Cerebellar nuclear complex (tissue), 1 donor: ENCODE measurements around the gene NECTIN4.

Experiments
- DNase-seq, 2 experiments: peaks; one replicate each; lab custom pipeline; 2025; lab: John Stamatoyannopoulos, UW

The NECTIN4 gene

DNA sequence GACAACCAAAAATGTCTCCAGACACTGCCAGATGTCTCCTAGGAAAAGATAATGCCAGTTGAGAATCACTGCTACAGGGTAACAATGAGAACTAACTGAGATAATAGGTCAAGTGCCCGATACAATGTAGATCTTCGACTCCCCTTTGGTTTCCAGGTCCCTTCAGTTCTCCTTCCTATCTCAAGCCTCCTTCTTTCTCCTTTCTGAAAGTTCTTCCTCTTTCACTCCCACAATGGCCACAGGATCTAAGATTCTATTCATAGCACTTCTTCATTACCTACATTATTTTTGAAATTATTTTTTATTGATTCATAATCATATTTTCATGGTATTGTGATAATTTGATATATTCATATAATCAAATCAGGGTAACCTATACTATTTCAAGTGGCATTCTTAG, 22.2 kb upstream of the NECTIN4 start:
- no peak for DNase-seq

DNA sequence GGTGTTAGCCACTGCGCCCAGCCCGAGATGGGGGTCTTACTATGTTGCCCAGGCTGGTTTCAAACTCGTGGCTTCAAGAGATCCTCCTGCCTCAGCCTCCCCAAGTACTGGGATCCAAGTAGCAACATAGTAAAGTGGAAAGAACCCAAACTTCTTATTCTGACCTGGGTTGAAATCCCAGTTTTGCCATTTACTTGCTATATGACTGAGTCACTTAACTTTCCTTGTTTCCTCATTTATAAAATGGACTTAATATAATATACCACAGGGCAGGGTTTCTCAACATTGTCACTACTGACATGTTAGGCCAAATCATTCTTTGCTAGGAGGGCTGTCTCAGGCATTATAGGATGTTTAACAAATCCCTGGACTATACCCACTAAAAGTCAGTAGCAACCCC, 21.8 kb upstream of the NECTIN4 start:
- DNase-seq: no peak

DNA sequence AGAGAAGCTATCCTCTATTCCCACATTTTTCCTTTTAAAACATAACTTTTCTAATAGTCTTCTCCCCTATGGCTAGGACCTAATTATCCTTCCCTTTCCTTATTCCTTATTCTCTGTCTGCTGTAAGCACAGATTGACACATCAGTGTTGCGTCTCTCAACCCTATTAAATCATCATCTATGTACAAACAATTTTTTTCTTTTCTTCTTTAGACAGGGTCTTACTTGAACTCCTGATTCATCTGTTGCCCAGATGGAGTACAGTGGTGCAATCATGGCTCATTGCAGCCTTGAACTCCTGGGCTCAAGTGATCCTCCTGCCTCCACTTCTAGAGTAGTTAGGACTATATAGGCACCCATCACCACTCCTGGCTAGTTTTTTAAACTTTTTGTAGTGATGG, 17.1 kb upstream of the NECTIN4 start:
- no peak for DNase-seq

DNA sequence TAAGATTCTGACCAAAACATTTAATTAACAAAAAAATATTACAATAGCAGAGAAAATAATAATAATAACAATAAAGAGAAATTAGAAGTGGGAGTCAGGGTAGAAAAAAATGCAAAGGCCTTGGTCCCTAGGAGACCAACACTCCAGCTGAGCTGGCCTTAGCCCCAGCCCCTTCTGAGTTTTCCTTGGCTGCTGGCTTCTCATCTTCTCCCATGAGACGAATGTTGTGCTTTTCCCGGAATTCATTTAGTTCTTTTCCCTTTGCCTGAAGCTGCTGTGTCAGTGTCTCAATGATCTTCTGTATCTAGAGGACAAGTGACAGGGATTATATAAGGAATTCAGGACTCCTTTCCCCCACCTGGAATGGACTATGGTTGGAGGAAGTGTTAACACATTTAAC, 11.2 kb upstream of the NECTIN4 start:
- no peak for DNase-seq

DNA sequence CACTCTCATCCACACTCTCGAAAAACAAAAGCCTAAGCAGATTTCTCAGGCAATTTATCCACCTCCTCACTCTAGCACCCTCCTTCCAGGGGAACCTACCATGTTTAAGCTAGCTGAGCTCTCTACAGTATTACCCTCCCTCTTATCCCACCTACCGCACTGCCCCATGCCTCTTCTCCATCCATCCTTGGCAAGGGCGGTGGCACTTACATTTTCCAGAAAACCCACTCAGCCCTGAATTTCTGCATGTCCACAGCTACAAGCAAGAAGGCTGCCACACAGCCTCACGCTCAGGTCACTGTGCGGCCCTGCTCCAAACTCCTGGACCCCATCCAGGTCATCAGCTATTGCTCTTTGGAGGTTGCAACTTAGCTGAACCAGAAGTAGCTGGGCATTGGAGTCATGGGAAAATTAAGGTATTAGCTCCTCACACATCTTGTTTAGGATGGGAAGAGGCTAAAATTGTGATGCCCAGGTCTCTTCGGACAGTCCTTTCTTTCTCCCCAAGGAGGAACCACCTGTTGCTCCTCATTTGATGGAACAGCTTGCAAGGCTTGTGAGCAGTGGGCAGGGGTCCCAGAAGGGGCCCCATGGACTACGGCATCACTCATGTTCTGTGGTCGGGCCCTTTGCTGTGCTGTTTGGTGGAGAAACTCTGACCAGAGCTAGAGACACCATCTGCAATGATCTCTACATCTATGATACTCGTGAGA, 9.9 kb upstream of the NECTIN4 start:
- no peak for DNase-seq

DNA sequence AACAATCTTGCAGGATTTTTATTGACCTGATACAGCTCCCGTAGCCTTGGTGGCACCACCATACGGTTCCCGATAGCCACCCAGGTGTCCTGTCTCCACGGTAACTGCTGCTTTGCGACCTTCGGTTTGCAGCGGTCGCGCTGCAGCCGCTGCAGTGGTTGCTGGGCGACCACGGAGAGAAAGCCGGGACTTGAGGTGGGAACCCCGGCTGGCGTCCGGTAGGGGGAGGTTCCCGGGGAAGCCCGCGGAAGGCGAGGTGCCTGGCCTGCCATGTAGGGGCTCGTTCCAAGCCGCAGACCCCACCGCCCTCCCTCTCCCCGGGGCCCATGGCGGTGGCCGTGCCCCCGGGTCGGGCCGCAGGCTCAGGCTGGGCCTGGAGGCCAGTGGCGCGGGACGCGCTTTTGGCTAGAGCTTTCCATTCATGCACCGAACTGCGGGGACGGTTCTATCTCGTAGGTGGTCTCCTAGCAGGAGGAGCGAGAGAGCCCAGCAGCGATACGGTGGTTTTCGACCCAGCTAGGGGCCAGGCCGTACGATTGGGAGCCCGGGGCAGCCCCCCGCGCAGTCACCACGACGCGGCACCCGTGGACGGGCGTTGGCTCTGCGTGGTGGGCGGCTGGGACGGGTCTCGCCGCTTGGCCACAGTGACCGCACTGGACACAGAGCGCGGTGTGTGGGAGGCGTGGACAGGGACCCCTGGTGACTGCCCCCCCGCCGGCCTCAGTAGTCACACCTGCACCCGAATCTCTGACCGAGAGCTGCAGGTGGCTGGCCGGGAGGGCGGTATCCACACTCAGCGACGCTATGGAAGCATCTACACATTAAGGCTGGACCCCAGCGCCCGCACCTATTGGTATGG, 9.1 kb upstream of the NECTIN4 start, which contains the start of gene KLHDC9:
Gene KLHDC9, plus strand, starts transcription at position 152 of the 859 bp plus-strand sequence. Its CDS starts 175 bp downstream, at position 327.
- peak; percentile 53 to 71 for DNase-seq

DNA sequence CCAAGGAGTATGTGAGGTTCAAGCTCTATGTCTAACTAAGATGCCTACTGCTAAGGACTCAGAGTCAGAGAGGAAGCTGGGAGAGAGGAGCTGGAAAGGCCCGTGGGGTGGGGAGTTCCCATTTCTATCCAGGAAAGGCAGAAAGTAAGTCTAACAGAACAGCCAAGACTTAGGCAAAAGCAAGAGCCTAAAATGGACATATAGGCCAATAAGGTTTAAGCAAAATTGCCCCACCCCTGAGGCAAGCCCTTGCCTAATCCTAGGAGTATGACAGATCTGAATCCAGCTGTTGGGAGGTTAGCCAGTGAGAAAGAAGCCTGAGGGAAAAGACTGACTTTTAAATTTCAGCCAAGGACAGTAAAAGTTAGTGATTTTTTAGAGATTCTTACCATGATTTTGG, 7.2 kb upstream of the NECTIN4 start:
- DNase-seq: no peak

DNA sequence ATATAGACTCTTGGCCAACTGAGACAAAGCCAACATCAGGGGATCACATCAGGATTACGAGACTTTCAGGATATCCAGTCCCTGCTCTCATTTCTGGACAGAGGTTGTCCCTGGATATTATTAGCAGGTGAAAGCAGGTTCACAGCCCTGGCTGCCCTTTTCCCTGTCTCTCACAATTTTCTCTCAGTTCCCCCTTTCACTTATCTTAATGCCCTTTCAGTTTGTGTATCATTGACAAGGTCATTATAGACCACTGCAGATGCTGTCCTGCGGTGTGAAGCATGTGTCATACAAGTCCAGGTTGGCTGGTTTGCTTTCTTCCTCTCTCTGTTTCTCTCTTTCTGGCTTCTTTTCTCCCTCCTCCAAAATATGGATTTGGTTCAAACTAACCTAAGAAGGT, 6.7 kb upstream of the NECTIN4 start:
- no peak for DNase-seq

DNA sequence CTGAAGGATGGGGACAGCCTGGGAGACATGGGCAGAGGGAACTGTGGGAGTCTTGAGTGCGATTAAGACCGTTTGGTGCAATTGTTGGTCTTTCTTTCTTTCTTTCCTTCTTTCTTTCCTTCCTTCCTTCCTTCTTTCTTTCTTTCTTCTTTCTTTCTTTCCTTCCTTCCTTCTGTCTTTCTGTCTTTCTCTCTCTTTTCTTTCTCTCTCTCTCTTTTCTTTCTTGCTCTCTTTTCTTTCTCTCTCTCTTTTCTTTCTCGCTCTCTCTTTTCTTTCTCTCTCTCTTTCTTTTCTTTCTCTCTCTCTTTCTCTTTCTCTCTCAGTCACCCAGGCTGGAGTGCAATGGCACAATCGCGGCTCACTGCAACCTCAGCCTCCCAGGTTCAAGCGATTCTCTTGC, 5.9 kb upstream of the NECTIN4 start:
- no peak for DNase-seq

DNA sequence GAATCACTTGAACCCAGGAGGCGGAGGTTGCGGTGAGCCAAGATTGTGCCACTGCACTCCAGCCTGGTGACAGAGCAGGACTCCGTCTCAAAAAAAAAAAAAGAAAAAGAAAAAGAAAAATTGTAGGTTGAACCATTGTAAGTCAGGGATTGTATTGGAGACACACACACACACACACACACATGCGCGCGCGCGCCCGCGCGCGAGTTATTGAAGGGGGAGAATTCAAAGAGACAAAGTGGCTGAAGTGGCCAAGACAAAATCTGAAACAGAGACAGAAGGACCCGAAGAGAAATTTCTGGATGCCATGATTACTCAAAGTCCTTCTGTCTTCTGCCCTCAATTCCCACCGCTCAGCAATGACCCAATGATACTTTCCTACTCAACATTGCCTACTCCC, 5.1 kb upstream of the NECTIN4 start:
- no peak for DNase-seq

DNA sequence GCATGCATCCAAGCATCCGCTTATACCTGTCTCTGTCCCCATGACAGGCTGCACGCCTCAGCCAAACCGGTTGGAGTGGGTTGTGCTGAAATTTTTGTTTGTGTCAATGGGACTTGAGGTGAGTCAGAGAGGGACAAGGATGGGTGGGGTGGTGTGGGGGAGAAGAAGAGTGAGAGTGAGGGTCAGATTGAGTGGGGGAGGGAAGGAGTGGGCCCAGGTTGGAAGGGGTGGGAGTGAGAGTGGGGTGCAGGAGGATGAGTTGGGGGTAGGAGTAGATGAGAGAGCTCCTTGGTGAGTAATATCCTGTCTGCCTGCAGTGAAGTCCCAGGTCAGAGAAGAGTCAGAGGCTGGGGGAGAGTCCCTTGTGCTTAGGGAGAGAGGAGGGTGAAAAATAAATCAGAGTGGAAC, 3.3 kb upstream of the NECTIN4 start:
- DNase-seq: no peak

DNA sequence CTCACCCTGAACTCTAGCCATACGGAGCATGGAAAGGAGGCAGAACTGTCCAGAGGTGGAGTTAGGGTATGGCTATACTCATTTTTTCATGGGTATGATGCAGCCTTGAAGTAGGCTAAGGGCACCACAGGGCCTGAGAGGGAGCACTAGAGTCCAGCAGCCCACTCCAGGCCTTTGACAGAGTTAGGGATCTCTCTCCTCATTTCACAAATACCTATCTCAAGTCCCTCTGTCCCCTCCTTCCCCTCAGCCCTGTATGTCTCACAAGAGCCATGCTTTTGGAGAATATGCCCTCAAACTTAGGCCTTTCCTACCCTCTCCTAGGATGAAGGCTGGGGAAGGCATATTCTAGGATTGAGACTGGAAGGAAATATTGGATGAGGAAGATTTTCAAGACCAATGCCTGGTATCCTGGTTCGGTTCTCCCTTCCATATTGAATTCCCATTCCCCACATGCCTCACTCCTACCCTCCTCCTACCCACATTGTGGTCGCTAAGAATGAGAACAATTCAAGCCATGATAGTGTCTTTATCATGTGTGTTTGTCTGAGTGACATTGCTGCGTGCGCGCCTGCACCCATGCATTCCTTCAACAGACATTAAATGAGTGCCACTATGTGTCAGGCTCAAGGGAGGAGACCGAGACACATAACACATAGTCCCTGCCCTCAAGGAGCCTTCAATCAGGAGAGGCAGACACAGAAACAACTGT, 2.6 kb upstream of the NECTIN4 start:
- DNase-seq: no peak

DNA sequence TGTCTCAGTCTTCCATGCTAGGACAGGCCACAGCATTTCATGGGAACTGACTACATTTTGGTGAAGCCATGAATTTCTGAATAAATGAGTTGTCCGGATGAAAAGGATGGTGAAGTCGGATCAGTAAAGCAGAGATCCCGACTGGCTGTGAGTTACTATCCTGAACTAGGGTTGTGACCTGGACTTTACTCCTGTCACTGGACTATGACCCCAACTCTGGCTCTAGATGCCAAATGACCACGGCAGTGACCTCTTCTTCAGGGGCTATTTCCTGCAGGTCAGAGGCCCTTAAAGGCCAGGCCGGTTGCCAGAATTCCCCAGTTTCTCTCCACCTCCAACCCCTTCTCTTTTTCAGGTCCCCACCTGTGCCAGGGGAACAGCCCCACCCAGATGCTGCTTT, 1.7 kb upstream of the NECTIN4 start:
- DNase-seq: no peak

DNA sequence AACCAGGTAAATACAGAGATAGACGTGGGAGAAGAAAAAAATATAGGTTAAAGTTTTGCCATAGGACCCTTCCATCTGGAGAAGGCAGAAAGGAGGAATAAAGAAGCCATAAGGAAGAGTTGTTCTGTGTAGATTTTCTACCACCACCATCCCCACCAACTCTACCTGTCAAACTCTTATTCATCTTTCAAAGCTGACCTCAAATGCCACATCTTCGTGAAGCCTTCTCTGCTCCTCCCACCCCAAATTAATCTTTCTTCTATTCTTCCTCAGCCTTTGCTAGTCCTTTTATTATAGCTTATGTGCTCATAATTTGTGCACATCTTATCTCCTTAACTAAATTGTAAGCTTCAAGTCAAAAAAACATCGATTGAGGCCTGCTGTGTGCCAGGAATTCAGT, 1.3 kb upstream of the NECTIN4 start:
- DNase-seq: no peak

DNA sequence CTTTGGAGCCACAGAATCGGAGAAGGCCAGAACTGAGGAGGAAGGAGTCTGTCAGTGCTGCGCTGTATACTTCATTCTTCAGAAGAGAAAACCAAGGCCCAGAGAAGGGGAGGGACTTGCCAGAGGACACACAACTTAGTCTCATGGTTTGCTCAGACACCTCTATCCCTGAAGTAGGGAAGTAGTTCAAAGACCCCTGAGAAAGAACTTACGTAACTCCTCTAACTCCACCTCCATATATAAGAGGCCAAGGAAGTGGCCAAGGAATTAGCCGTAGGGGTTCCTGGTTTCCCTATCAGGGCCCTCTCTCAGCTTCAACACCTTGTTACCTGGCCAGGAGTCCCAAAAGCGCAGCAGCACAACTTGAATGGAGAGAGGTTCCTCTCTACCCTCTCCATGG, 580 bp upstream of the NECTIN4 start:
- no peak for DNase-seq

DNA sequence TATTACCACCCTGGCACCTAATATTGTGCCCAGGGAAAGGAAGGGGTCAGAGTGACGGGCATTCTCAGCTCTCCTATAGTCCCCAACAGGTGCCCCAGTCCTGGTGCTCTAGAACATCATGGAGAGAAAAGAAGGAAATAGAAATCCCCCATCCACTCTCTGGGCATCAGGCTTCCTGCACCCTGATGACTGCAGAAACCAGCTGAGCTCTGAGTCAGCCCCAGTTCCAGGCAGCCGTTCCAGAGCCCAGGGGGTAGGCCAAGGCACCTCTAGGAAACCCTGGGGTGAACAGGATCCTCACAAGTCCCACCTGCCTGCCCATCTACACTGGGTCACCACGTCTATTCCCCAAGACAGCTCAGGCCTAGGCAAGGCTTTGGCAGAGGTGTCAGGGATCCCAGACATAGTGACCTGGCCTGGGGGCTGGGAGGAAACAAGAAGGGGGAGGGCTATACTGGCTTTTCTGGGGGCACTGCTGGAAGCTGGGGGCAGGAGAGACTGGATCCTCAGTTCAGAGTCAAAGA, 709 bp downstream of the NECTIN4 start:
- no peak for DNase-seq

DNA sequence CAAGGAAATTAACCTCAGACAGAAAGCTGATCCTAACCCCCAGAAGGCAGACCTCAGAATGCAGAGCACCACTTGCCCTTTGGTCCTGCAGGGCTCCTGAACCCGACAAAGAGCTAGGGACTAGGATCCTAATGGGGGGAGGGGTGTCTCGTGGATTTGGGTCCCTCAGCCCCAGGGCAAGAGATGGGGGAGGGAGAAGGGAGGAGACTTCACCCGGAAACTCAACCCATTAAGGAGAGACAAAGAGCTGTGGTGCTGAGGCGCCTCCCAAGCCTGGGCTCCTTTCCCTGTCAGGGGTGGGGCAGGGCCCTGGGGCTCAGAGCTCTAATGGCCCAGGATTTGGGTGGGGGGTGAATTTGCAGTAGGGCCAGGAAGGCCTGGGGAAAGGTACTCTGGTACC, 2.9 kb downstream of the NECTIN4 start:
- DNase-seq: no peak

DNA sequence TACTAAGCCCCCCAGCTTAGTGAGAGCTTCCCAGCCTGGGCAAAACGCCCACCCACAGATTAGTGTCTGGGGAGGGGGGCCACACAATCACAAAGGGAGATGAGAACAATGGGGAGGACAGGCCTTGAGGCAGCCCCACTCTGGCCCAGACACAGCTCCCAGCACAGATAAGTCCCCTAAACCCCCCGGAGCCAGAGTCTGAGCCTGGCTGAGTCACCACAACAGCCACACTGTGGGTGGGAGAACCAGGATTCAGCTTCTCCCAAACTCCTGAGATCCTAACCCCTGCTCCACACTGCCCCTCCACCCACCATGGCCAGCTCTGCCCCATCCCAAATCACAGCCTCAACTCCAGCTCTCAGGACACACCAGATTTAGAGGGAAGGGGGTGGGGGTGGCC, 4.2 kb downstream of the NECTIN4 start:
- DNase-seq: no peak

DNA sequence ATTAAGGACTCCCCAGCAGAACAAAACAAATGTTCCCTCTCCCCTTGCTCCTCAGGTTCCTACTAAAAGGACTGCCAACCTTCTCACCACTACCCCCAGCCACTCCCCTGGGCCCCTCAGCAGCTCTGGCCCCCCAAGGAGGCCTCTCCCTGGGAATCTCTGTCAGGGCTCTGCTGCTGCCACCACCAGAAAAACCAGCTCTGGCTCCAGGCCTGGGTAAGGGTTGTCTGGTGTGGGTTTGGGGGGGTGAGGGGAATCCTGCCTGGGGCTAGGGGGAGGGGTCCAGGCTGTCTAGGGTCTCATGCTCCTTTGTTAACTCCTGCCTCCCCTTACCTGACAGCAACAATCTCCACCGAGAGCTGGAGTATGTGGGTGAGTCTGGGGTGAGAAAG, 4.8 kb downstream of the NECTIN4 start:
- DNase-seq: no peak

DNA sequence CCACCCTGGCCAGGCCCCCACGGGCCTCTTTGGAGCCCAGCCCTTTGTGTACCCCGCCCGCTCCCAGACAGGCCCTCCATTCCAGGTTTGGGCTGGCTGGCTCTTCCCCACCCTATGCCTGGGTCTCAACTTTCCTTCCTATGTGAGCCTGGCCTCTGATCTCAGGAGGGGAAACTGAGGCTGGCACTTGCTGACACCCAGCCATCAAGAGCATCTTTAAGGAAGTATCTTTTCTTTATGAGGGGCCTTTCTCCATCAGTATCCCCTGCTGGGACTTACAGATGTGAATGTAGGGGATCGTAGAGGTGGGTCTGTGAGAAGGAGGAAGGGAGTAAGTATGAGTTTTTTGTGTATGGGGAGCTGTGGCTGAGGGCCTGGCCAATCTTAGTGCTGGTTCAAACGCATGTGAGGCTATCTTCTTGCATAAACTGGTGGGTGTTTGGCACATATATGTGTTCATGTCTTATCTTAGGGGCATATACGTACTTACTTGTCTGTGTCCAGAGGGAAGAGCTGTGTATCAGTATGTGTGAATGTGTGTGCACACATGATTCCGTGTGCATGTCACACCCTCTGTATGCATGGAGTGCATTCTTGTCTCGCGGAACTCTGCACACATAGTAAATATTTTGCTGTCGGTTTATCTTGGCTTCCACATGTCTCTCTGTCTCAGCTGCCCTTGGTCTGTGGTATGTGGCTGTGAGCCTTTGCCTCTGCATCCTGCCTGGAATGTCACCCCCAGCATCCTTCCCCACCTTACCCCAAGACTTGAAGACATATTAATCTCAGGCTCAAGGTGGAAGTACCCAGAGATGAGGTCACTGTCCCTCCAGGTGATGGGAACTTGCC, 5.4 kb downstream of the NECTIN4 start:
- DNase-seq: no peak

DNA sequence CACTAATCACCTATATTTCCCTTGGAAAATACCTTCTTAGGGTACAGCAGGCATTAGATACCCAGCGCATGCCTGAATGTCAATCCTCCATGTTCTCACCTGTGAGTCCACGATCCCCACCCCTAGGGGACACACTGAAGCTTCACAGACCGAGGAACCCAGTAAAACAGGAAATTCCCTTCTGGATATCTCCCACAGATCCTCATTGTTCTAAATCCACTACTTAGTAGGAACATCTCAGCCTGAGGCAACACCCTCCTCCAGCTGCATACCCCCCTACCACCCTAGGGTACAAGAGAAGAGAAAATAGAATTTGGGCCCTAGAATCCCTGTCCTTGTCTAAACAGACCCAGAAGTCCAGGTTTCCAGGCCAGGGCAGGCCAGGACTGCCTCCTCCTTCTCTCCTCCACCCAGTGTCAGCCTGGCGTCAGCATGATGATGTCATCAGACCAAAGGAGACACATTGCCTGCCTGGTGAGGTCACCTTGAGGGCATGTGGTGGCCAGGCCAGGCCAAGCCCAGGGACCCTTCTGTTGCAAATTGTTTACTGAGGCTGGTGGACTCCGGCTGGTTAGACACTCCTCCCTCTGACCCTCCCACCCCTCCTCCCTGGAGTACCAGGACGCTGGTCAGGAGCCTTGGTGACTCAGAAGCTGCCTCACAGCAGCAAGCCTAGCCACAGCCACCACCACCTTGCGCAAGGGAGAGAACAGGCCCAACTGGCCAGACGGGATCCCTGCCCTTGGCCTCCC, 6.2 kb downstream of the NECTIN4 start:
- no peak for DNase-seq
